Mucosa of gallbladder (tissue), 1 donor: ENCODE measurements around the gene TMEM100. TPM values are rescaled to one million over a fixed set of nuclear protein-coding genes. Genes with fewer than 3 reads are reported as not detected.
"Not testable (repeated sequence)": the region's sequence is repeated elsewhere in the genome, so short reads cannot be mapped to it uniquely, and the experiment has no call there.

ENCODE experiments used
- DNase-seq: peaks from one replicate; pipeline ENCODE4 v3.0.0-alpha.2; 2020; ENCODE audit warnings: low spot score
- total RNA-seq: library from RNA; stranded (reverse); gene quantifications from one replicate; pipeline ENCODE4 v1.2.1, GENCODE V29; 2021
- donor health status: DM: no; HTN: no; CAD: no.

The TMEM100 gene
- total RNA-seq, 1 donor from 2014 or later, result 18.2 TPM

- no peak for DNase-seq
Observed at GRCh38 chr17:55687037-55687436, 35.6 kb downstream of the TMEM100 start.

DNA sequence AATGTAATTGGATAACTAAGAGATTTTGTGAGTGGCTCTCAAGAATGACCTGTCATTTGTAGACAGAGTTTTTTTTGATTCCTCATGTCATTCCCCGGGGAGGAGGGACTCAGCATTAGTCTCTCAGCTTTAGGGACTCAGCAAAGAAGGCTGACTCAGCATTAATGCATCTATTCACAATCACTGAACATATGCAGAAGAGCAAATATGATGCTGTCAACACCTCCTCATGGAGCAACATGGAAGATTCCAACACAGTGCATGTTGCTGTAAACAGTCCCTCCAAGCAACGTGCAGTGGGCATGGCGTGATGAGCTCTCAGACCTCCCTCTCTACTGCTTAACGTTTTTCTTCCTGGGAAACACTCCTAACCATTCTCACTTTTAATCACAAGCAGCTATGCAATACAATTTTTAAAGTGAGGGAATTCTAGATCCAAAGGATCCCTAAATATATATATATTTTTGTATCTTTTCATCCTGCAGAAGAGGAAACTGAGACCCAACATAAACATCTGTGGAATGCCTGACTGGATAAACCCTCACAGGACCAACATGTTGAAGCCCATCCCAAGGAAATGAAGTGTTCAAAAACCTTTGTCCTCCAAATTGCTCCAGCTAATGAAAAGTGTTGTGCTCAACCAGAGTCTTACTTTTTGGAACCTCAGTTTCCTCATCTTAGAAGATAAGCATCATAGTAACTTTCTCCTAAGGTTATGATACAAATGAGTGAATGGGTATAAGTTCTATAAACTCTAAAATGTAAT, 38.9 kb downstream of the TMEM100 start:
- no peak for DNase-seq

DNA sequence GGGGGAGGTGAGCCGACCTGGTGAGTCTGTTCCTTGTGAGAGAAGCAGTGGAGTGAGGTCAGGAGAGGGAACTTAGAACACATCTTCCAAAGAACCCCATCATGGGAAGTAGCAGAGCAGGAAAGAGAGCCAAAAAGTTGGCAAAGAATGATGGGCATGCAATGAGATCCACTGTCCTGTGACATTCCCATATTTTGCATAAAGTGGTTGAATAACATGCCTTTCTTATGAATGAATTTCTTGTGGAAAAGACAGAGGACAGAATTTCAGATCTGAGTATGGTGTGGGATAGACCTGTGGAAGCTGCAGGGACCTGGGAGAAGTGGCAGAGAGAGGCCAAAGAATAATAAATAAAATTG, 41.3 kb downstream of the TMEM100 start:
- DNase-seq, result no peak

DNA sequence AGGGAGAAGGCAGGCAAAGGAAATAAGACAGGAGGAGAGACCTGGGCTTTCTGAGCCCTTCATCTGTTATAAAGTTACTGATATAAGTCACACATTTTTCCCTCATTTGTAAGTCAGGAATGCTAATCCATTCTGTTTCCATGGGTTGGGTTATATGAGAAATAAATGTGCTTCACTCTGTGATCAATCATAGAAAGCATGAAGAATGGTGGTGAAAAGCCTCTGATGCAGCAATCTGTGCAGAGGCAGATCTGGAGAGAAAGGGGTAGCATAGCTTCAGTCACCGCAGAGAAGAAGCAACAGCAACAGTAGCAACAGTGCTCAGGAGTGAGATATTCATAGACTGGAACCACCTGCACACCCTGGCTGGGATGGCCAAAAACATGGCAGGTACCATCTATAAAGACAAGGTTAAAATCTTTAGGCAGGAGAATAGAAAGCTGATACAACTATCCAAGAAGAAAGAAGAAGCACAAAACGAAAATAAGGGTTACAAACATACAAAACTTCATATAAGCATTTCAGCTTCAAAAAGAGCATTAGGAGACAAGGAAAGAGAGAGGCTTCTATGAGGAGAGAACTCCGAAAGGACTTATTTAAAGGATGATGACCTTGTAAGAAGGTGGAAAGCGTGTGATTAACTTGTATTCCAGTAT, 41.9 kb downstream of the TMEM100 start:
- no peak for DNase-seq

- DNase-seq, result no peak
Observed at GRCh38 chr17:55677446-55677845, 45.2 kb downstream of the TMEM100 start.

GRCh38 chr17:55676274-55676673, 46.4 kb downstream of the TMEM100 start:
- no peak for DNase-seq

- DNase-seq, result no peak
Observed at GRCh38 chr17:55673743-55674506, 48.7 kb downstream of the TMEM100 start.

DNA sequence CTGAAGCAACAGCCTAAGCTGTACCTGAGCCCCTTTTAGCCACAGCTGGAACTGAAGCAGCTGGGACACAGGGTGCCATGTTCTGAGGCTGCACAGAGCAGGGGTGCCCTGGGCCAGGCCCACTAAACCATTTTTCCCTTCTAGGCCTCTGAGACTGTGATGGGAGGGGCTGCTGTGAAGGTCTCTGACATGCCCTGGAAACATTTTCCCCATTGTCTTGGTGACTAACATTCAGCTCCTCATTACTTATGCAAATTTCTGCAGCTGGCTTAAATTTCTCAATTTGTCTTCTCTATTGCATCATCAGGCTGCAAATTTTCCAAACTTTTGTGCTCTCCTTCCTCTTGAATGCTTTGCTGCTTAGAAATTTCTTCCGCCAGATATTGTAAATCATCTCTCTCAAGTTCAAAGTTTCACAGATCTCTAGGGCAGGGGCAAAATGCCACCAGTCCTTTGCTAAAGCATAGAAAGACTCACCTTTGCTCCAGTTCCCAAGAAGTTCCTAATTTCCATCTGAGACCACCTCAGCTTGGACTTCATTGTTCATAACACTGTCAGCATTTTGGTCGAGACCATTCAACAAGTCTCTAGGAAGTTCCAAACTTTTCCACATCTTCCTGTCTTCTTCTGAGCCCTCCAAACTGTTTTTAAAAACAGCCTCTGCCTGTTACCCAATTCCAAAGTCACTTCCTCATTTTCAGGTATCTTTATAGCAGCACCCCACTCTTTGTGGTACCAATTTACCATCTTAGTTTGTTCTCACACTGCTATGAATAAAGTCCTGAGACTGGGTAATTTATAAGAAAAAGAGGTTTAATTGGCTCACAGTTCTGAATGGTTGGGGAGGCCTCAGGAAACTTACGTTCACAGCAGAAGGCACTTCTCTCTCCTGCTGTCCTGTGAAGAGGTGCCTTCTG, 49.8 kb downstream of the TMEM100 start:
- no peak for DNase-seq

GRCh38 chr17:55672010-55672409, 50.7 kb downstream of the TMEM100 start:
- DNase-seq, result not testable (repeated sequence)

Other genes starting within 250 kb of the TMEM100 start
- gene SMIM36, start 211.4 kb downstream of the TMEM100 start, total RNA-seq, result not detected
- gene PCTP, start 28.2 kb upstream of the TMEM100 start, total RNA-seq, result 18.8 TPM